PC-3 (cell line): ENCODE measurements around the gene DAAM2. TPM values are rescaled to one million over a fixed set of nuclear protein-coding genes. Genes with fewer than 3 reads are reported as not detected.

Source experiments
- ATAC-seq: fragments of 200-7000 bp; cut with Tn5 transposase; 2 replicates; pipeline ENCODE4 v1.9.1; 2020; ENCODE audit warnings: mild to moderate bottlenecking, moderate library complexity
- BruUV-seq: library from RNA; stranded (reverse); fragments of 400-500 nt; replicated peaks from 2 replicates; lab custom pipeline; 2021; lab: Mats Ljungman, UMichigan
- CTCF ChIA-PET: fragments of 300-600 bp; sonication (Branson Sonifier 250); formaldehyde crosslinking; loops from one replicate; lab custom pipeline; 2022; ENCODE audit warnings: antibody characterized with exemption; lab: Charles Lee
- POLR2A ChIA-PET: fragments of 300-600 bp; sonication (Branson Sonifier 250); formaldehyde crosslinking; loops from one replicate; lab custom pipeline; 2022; ENCODE audit warnings: antibody characterized with exemption; ENCODE audit not compliant: unreplicated experiment; lab: Charles Lee
- DNase-seq: peaks from one replicate; pipeline ENCODE4 v3.0.0-alpha.2; 2015
- H2AFZ ChIP-seq: fragments of 300-600 bp; sonication (generic); 2 replicates; pipeline ENCODE4 v1.6.0; 2016; ENCODE audit warnings: antibody characterized with exemption, low read length
- H3F3A ChIP-seq: fragments of 300-600 bp; sonication (generic); one replicate; pipeline ENCODE4 v1.6.0; 2017; ENCODE audit warnings: antibody characterized with exemption, low read length, control low read depth, mild to moderate bottlenecking; ENCODE audit not compliant: unreplicated experiment
- H3K27ac ChIP-seq: fragments of 300-600 bp; sonication (generic); 2 replicates; pipeline ENCODE4 v1.5.1; 2016; ENCODE audit warnings: mild to moderate bottlenecking, low read length
- H3K27me3 ChIP-seq: fragments of 300-600 bp; sonication (generic); 2 replicates; pipeline ENCODE4 v1.6.1; 2016; ENCODE audit warnings: low read length, mixed read lengths
- H3K36me3 ChIP-seq: fragments of 300-600 bp; sonication (generic); 2 replicates; pipeline ENCODE4 v1.6.1; 2016; ENCODE audit warnings: low read depth, mixed run types, low read length, mixed read lengths
- H3K4me1 ChIP-seq: fragments of 300-600 bp; sonication (generic); 2 replicates; pipeline ENCODE4 v1.5.1; 2016; ENCODE audit warnings: low read length; ENCODE audit not compliant: insufficient read depth
- H3K4me2 ChIP-seq: fragments of 300-600 bp; sonication (generic); 2 replicates; pipeline ENCODE4 v1.6.0; 2016; ENCODE audit warnings: low read length
- H3K4me3 ChIP-seq: fragments of 300-600 bp; sonication (generic); 2 replicates; pipeline ENCODE4 v1.5.1; 2016; ENCODE audit warnings: mild to moderate bottlenecking, low read length, mixed read lengths
- H3K79me2 ChIP-seq: fragments of 300-600 bp; sonication (generic); 2 replicates; pipeline ENCODE4 v1.6.1; 2017; ENCODE audit warnings: low read length, mixed read lengths
- H3K9ac ChIP-seq: fragments of 300-600 bp; sonication (generic); 2 replicates; pipeline ENCODE4 v1.6.0; 2016; ENCODE audit warnings: mild to moderate bottlenecking, low read length
- H3K9me2 ChIP-seq: fragments of 300-600 bp; sonication (generic); replicated peaks from 2 replicates; pipeline ENCODE4 v1.6.1; 2016; ENCODE audit warnings: mixed run types, low read length, mixed read lengths
- H3K9me3 ChIP-seq: fragments of 300-600 bp; sonication (generic); 2 replicates; pipeline ENCODE4 v1.6.1; 2016; ENCODE audit warnings: low read length, mixed read lengths
- H4K20me1 ChIP-seq: fragments of 300-600 bp; sonication (generic); 2 replicates; pipeline ENCODE4 v1.6.1; 2016; ENCODE audit warnings: low read length, mixed read lengths
- EZH2 ChIP-seq: fragments of 300-600 bp; sonication (generic); IDR thresholded peaks from one replicate; pipeline ENCODE4 v1.6.1; 2017; ENCODE audit warnings: antibody characterized with exemption, mild to moderate bottlenecking, low read length; ENCODE audit not compliant: unreplicated experiment
- EZH2phosphoT487 ChIP-seq: fragments of 300-600 bp; sonication (generic); IDR thresholded peaks from 2 replicates; pipeline ENCODE4 v1.6.1; 2018; ENCODE audit warnings: mild to moderate bottlenecking, antibody characterized with exemption, low read length, borderline replicate concordance
- intact Hi-C: fragments of 100-400 bp; cut with micrococcal nuclease; formaldehyde crosslinking; loops from 2 replicates; pipeline ENCODE4 v1.9.0; 2023
- total RNA-seq: library from RNA; depleted of rRNA; stranded (reverse); fragments of >200 nt; gene quantifications from 2 replicates; pipeline ENCODE4 v1.2.3, GENCODE V29; 2014
- TF ChIP-seq, protein P1 (sequence below): fragments of 300-600 bp; sonication (generic); conservative IDR thresholded peaks from 2 replicates; pipeline ENCODE4 v1.5.1; 2017; ENCODE audit warnings: antibody characterized with exemption, low read depth, mild to moderate bottlenecking, low read length

The DAAM2 gene
- total RNA-seq, 1 experiment from 2014 or later: not detected

DNA sequence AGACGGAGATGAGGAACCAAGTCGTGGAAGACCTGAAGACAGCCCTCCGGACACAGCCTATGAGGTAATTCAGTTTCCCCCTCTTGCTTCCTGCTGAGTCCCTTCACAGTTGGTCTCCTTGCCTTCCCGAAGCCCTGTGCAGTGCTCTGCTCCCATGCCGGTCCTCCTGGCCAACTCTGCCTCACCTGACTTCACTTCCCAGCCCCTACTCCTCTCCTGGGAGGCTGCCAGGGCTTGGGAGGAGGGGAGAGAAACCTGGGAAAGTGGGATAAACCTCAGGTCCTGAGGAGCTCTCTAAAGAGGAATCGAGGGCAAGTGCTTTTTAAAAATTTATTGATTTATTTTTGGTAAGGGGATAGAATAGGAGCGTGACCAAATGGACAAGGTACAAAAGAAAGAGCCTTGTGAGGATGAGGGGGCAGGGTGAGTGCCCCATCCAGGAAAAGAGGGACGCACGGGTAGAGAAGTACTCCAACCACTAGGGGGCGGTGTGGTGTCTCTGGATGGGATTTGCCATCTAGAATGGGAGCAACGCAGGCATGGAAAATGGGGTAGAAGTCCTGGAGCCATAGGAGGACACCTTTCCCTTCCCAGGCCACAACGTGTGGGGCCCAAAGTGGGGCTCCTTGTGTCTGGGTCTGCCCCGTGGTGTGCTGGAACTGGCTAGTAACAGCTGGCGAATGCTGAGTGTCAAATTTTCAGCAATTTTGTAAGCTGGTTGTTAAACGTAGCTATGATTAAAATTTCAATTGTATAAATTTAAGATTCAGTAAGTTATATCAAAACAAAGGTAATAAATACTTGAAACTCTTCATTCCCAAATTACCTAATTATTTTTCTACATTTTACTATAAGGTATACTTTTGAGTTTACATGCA lies 73.1 kb downstream of the DAAM2 start:
- Histone ChIP-seq H3K79me2 (no peaks in the 10 kb centered on the region), H3K36me3 (no peaks in the 10 kb centered on the region), H3K4me2 (no peak overlapping the region), H3K27ac (no peak overlapping the region), H3F3A (no peaks in the 10 kb centered on the region), H4K20me1 (no peaks in the 10 kb centered on the region), H3K9me3 (no peaks in the 10 kb centered on the region), H3K27me3 (no peaks in the 10 kb centered on the region), H3K4me3 (no peak overlapping the region), H3K9ac (no peak overlapping the region), H3K9me2 (no peaks in the 10 kb centered on the region), H3K4me1 (no peaks in the 10 kb centered on the region), H2AFZ (no peak overlapping the region)
- intact Hi-C loops: no loop called here
- ChIA-PET POLR2A (no interaction called here), CTCF (interaction anchor here (0.6 to 0.7 kb wide), 2 partner anchors 30 to 695 kb away, joined by 3 to 4 read pairs; no protein-coding TSS in a partner anchor)
- BruUV-seq: no TSS peak
- ATAC-seq (peak; percentile 70; the same call in 1 of the 2 replicates), DNase-seq (peak; percentile 69)
- TF ChIP-seq, protein P1, sequence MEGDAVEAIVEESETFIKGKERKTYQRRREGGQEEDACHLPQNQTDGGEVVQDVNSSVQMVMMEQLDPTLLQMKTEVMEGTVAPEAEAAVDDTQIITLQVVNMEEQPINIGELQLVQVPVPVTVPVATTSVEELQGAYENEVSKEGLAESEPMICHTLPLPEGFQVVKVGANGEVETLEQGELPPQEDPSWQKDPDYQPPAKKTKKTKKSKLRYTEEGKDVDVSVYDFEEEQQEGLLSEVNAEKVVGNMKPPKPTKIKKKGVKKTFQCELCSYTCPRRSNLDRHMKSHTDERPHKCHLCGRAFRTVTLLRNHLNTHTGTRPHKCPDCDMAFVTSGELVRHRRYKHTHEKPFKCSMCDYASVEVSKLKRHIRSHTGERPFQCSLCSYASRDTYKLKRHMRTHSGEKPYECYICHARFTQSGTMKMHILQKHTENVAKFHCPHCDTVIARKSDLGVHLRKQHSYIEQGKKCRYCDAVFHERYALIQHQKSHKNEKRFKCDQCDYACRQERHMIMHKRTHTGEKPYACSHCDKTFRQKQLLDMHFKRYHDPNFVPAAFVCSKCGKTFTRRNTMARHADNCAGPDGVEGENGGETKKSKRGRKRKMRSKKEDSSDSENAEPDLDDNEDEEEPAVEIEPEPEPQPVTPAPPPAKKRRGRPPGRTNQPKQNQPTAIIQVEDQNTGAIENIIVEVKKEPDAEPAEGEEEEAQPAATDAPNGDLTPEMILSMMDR: peak; percentile 78
- TF ChIP-seq EZH2phosphoT487: no peak

DNA sequence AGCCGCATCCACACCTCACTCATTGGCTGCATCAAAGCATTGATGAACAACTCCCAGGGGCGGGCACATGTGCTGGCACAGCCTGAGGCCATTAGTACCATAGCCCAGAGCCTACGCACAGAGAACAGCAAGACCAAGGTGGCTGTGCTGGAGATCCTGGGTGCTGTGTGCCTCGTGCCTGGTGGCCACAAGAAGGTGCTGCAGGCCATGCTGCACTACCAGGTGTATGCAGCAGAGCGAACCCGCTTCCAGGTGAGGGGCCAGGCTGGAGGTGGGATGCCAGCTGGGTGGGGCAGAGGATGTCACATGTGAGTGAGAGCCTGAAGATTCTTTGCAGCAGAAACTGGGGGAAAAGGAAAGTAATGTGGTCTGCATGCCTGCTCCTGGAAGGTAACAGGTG lies 75.4 kb downstream of the DAAM2 start:
- BruUV-seq: no TSS peak
- ATAC-seq: no peak
- ChIA-PET CTCF (no interaction called here), POLR2A (no interaction called here)
- Histone ChIP-seq H3K27me3 (no peaks in the 10 kb centered on the region), H3K79me2 (no peaks in the 10 kb centered on the region), H4K20me1 (no peaks in the 10 kb centered on the region), H3F3A (no peaks in the 10 kb centered on the region), H3K4me3 (no peak overlapping the region), H3K9me3 (no peaks in the 10 kb centered on the region), H3K9ac (no peak overlapping the region), H2AFZ (no peak overlapping the region), H3K27ac (no peak overlapping the region), H3K9me2 (no peaks in the 10 kb centered on the region), H3K4me1 (no peaks in the 10 kb centered on the region), H3K36me3 (no peaks in the 10 kb centered on the region), H3K4me2 (no peak overlapping the region)
- intact Hi-C loops: no loop called here
- DNase-seq: no peak
- TF ChIP-seq EZH2phosphoT487: no peak
- TF ChIP-seq, protein P1: peak; percentile 37

DNA sequence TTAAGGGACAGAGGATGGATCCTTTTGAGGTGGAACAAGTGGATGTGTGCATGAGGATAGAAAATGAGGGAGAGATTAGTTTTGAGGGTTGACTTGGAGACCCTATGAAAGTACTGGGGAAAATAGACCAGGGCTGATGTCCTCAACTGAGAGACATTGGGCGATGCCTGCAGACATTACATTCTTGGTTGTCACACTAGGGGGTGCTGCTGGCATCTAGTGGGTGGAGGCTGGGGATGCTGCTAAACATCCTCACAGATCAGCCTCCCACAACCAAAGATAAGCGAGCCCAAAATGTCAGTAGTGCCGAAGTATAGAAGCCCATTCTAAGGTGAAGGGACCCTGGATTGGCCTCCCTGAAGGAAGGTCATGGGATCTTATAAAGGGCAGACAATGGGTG lies 78.8 kb downstream of the DAAM2 start:
- POLR2A ChIA-PET: no interaction called here
- H3K4me3 ChIP-seq: no peak overlapping the region
- no peak for TF ChIP-seq EZH2
- no peak for TF ChIP-seq EZH2phosphoT487
- TF ChIP-seq, protein P1: no peak
- no peak overlapping the region for H3K27ac ChIP-seq
- H3K36me3 ChIP-seq: no peaks in the 10 kb centered on the region
- no peaks in the 10 kb centered on the region for H4K20me1 ChIP-seq
- no TSS peak for BruUV-seq
- H3K79me2 ChIP-seq: no peaks in the 10 kb centered on the region
- no peaks in the 10 kb centered on the region for H3K4me1 ChIP-seq
- no peaks in the 10 kb centered on the region for H3K9me2 ChIP-seq
- no peaks in the 10 kb centered on the region for H3F3A ChIP-seq
- ATAC-seq (no peak), DNase-seq (no peak)
- H3K9me3 ChIP-seq: no peaks in the 10 kb centered on the region
- intact Hi-C loops: no loop called here
- no peak overlapping the region for H3K4me2 ChIP-seq
- no peak overlapping the region for H3K9ac ChIP-seq
- CTCF ChIA-PET: no interaction called here
- no peak overlapping the region for H2AFZ ChIP-seq
- no peaks in the 10 kb centered on the region for H3K27me3 ChIP-seq
